H9 (cell line): ENCODE results near the gene CUBN. TPM values are rescaled to one million over a fixed set of nuclear protein-coding genes. Genes with fewer than 3 reads are reported as not detected.

Source experiments
- DNase-seq: peaks from one replicate; pipeline ENCODE4 v3.0.0-alpha.2; 2017
- H2AFZ ChIP-seq: one replicate; pipeline ENCODE4 v1.6.1; 2013; ENCODE audit warnings: mild to moderate bottlenecking, low read length, control low read depth, moderate library complexity
- H2AK5ac ChIP-seq: 2 replicates; pipeline ENCODE4 v1.6.1; 2013; ENCODE audit warnings: low read length, control low read depth, mixed read lengths; ENCODE audit not compliant: insufficient read length
- H2BK120ac ChIP-seq: one replicate; pipeline ENCODE4 v1.6.1; 2013; ENCODE audit warnings: low read depth, mild to moderate bottlenecking, low read length, control low read depth, inconsistent platforms; ENCODE audit not compliant: poor library complexity, severe bottlenecking
- H2BK12ac ChIP-seq: 2 replicates; pipeline ENCODE4 v1.6.1; 2013; ENCODE audit warnings: low read length, control low read depth, mixed read lengths, low read depth; ENCODE audit not compliant: insufficient read length
- H2BK15ac ChIP-seq: 2 replicates; pipeline ENCODE4 v1.6.1; 2013; ENCODE audit warnings: low read depth, low read length, control low read depth
- H2BK20ac ChIP-seq: one replicate; pipeline ENCODE4 v1.6.1; 2013; ENCODE audit warnings: low read depth, mild to moderate bottlenecking, low read length, control low read depth, inconsistent platforms; ENCODE audit not compliant: poor library complexity, severe bottlenecking
- H2BK5ac ChIP-seq: 2 replicates; pipeline ENCODE4 v1.6.1; 2013; ENCODE audit warnings: low read length, control low read depth, mixed read lengths; ENCODE audit not compliant: insufficient read length
- H3K14ac ChIP-seq: 2 replicates; pipeline ENCODE4 v1.6.1; 2013; ENCODE audit warnings: low read length, control low read depth; ENCODE audit not compliant: insufficient read depth
- H3K18ac ChIP-seq: 2 replicates; pipeline ENCODE4 v1.6.1; 2013; ENCODE audit warnings: low read depth, mild to moderate bottlenecking, mixed read lengths, low read length, control low read depth; ENCODE audit not compliant: insufficient read length
- H3K23ac ChIP-seq: 2 replicates; pipeline ENCODE4 v1.6.1; 2013; ENCODE audit warnings: low read length, control low read depth, mixed read lengths, low read depth; ENCODE audit not compliant: insufficient read length
- H3K23me2 ChIP-seq: 2 replicates; pipeline ENCODE4 v1.6.1; 2013; ENCODE audit warnings: low read depth, mild to moderate bottlenecking, mixed read lengths, low read length, control low read depth; ENCODE audit not compliant: insufficient read length, poor library complexity, severe bottlenecking
- H3K27ac ChIP-seq: 2 replicates; pipeline ENCODE4 v1.5.1; 2013; ENCODE audit warnings: low read length, control low read depth, mixed read lengths, low read depth; ENCODE audit not compliant: insufficient read length
- H3K27me3 ChIP-seq: 2 replicates; pipeline ENCODE4 v1.6.1; 2013; ENCODE audit warnings: low read length, control low read depth, inconsistent platforms; ENCODE audit not compliant: insufficient read depth
- H3K4ac ChIP-seq: 2 replicates; pipeline ENCODE4 v1.6.1; 2013; ENCODE audit warnings: low read depth, mild to moderate bottlenecking, control low read depth, inconsistent platforms, low read length, moderate library complexity
- H3K4me1 ChIP-seq: 2 replicates; pipeline ENCODE4 v1.6.1; 2013; ENCODE audit warnings: low read length, control low read depth, inconsistent platforms; ENCODE audit not compliant: insufficient read depth
- H3K4me2 ChIP-seq: 2 replicates; pipeline ENCODE4 v1.6.1; 2013; ENCODE audit warnings: low read length, control low read depth, mixed read lengths; ENCODE audit not compliant: insufficient read length, insufficient read depth
- H3K56ac ChIP-seq: 2 replicates; pipeline ENCODE4 v1.6.1; 2013; ENCODE audit warnings: low read depth, mild to moderate bottlenecking, mixed read lengths, low read length, control low read depth; ENCODE audit not compliant: insufficient read length
- H3K79me1 ChIP-seq: 2 replicates; pipeline ENCODE4 v1.6.1; 2013; ENCODE audit warnings: low read depth, mild to moderate bottlenecking, moderate library complexity, low read length, control low read depth, inconsistent platforms; ENCODE audit not compliant: insufficient read depth, poor library complexity, severe bottlenecking
- H3K79me2 ChIP-seq: 2 replicates; pipeline ENCODE4 v1.6.1; 2013; ENCODE audit warnings: low read length, control low read depth, inconsistent platforms; ENCODE audit not compliant: insufficient read depth
- H3K9ac ChIP-seq: 2 replicates; pipeline ENCODE4 v1.6.1; 2013; ENCODE audit warnings: low read length, control low read depth, mixed read lengths; ENCODE audit not compliant: insufficient read length; ENCODE audit errors: extremely low read depth
- H3K9me3 ChIP-seq: one replicate; pipeline ENCODE4 v1.6.1; 2013; ENCODE audit warnings: low read depth, low read length, inconsistent platforms; ENCODE audit not compliant: control insufficient read depth
- H3T11ph ChIP-seq: one replicate; pipeline ENCODE4 v1.6.1; 2013; ENCODE audit warnings: mild to moderate bottlenecking, low read length, control low read depth, inconsistent platforms
- H4K20me1 ChIP-seq: one replicate; pipeline ENCODE4 v1.6.1; 2013; ENCODE audit not compliant: control insufficient read depth, insufficient read length, insufficient read depth
- H4K5ac ChIP-seq: 2 replicates; pipeline ENCODE4 v1.6.1; 2013; ENCODE audit warnings: low read depth, mild to moderate bottlenecking, mixed read lengths, low read length, control low read depth; ENCODE audit not compliant: insufficient read length
- H4K8ac ChIP-seq: replicated peaks from 2 replicates; pipeline ENCODE4 v1.6.1; 2013; ENCODE audit warnings: low read length, control low read depth, mixed read lengths, low read depth; ENCODE audit not compliant: insufficient read length
- H4K91ac ChIP-seq: 2 replicates; pipeline ENCODE4 v1.6.1; 2013; ENCODE audit warnings: low read depth, mild to moderate bottlenecking, moderate library complexity, mixed read lengths, low read length, control low read depth; ENCODE audit not compliant: insufficient read length
- H3K27ac Mint-ChIP-seq, 3 experiments: 2 replicates in 2 of 3; 3 replicates in 1 of 3; pipeline ENCODE4 v1.8.0; 2020 to 2021; ENCODE audit warnings: mixed read lengths in 3 of 3, mild to moderate bottlenecking in 1 of 3, moderate library complexity in 1 of 3
- H3K27me3 Mint-ChIP-seq: 2 replicates; pipeline ENCODE4 v1.8.0; 2021; ENCODE audit warnings: low read depth, mild to moderate bottlenecking, moderate library complexity, mixed read lengths
- H3K36me3 Mint-ChIP-seq, 3 experiments: 2 replicates in 2 of 3; 3 replicates in 1 of 3; pipeline ENCODE4 v1.8.0; 2020 to 2021; ENCODE audit warnings: low read depth in 3 of 3, mixed read lengths in 3 of 3; ENCODE audit not compliant: insufficient read depth in 1 of 3
- H3K4me1 Mint-ChIP-seq, 2 experiments: 2 replicates each; pipeline ENCODE4 v1.8.0; 2020; ENCODE audit warnings: mixed read lengths in 2 of 2
- H3K4me3 Mint-ChIP-seq, 2 experiments: 2 replicates in 1 of 2; 3 replicates in 1 of 2; pipeline ENCODE4 v1.8.0; 2020 to 2021; ENCODE audit warnings: mild to moderate bottlenecking in 2 of 2, mixed read lengths in 2 of 2, moderate library complexity in 1 of 2
- H3K9me3 Mint-ChIP-seq, 2 experiments: 2 replicates in 1 of 2; 3 replicates in 1 of 2; pipeline ENCODE4 v1.8.0; 2020; ENCODE audit warnings: mild to moderate bottlenecking in 2 of 2, mixed read lengths in 2 of 2, moderate library complexity in 1 of 2
- CTCF ChIP-seq: fragments of 200-600 bp; sonication (generic); conservative IDR thresholded peaks from 3 replicates; pipeline ENCODE4 v1.8.0; 2021; ENCODE audit warnings: antibody characterized with exemption, mild to moderate bottlenecking
- WGBS: extraction: QIAGEN DNeasy Blood & Tissue Kit; methylation state at CpG from one replicate; pipeline ENCODE4 v1.1.7; 2013; ENCODE audit warnings: missing lambda C conversion rate, low lambda C conversion rate, mixed read lengths; ENCODE audit not compliant: insufficient read length; ENCODE audit errors: extremely low coverage; 5-methylcytosine and 5-hydroxymethylcytosine counted together
- total RNA-seq: library from RNA; stranded (reverse); gene quantifications from 2 replicates; pipeline ENCODE4 v1.2.1, GENCODE V29; 2021

The CUBN gene
- total RNA-seq, 1 experiment from 2014 or later, result 0.26 TPM

GRCh38 chr10:17113889-17114540 is 15.6 kb downstream of the CUBN start:
- H3K79me2 ChIP-seq, result no peaks in the 10 kb centered on the region
- no peak overlapping the region for H2AFZ ChIP-seq
- H3K27me3 ChIP-seq, result no peaks in the 10 kb centered on the region
- no peak overlapping the region for H3K4ac ChIP-seq
- no peak overlapping the region for H2AK5ac ChIP-seq
- Mint-ChIP-seq H3K9me3 (no peaks in the 10 kb centered on the region), H3K27ac (no peak overlapping the region), H3K4me1 (no peaks in the 10 kb centered on the region; a peak in 1 of 4 replicates), H3K27me3 (no peaks in the 10 kb centered on the region), H3K36me3 (no peaks in the 10 kb centered on the region), H3K4me3 (no peak overlapping the region)
- no peak overlapping the region for H2BK12ac ChIP-seq
- no peak overlapping the region for H2BK20ac ChIP-seq
- H3K23ac ChIP-seq, result no peak overlapping the region
- WGBS, result no CpG with 5 or more reads among the region's 7 CpGs
- H2BK5ac ChIP-seq, result no peak overlapping the region
- H3K18ac ChIP-seq, result no peak overlapping the region
- no peaks in the 10 kb centered on the region for H3K4me1 ChIP-seq
- no peaks in the 10 kb centered on the region for H4K20me1 ChIP-seq
- no peaks in the 10 kb centered on the region for H3K23me2 ChIP-seq
- no peak overlapping the region for H3K27ac ChIP-seq
- no peak overlapping the region for H2BK15ac ChIP-seq
- H3K14ac ChIP-seq, result no peak overlapping the region
- H3K9me3 ChIP-seq, result no peaks in the 10 kb centered on the region
- no peaks in the 10 kb centered on the region for H3K79me1 ChIP-seq
- no peak overlapping the region for H3K9ac ChIP-seq
- H3K4me2 ChIP-seq, result no peak overlapping the region
- no peak overlapping the region for H3T11ph ChIP-seq
- H4K91ac ChIP-seq, result no peak overlapping the region
- no peak overlapping the region for H4K5ac ChIP-seq
- no peak overlapping the region for H3K56ac ChIP-seq
- no peak overlapping the region for H2BK120ac ChIP-seq
- no peak for DNase-seq
- no peak overlapping the region for H4K8ac ChIP-seq
- TF ChIP-seq CTCF, result no peak
